ENCODE measurements around the gene HDAC6.

GRCh38 chrX:48824066-48824465 is 22.2 kb downstream of the HDAC6 start:
- TF ChIP-seq CTCF (IDR thresholded peaks at IDR 0.05) = no peak
- no peak for TF ChIP-seq POLR2A (IDR thresholded peaks at IDR 0.05)

All from adrenal gland (tissue), 5 donors.